ENCODE data around the gene LSM14B.

- TF ChIP-seq EZH2 (IDR thresholded peaks at IDR 0.05; ENCODE audit: borderline replicate concordance, low read length): no peak
- no peak for TF ChIP-seq CTCF (IDR thresholded peaks at IDR 0.05; ENCODE audit: low read length)
Observed at GRCh38 chr20:62160253-62160652, 38.0 kb downstream of the LSM14B start.

Measured in OCI-LY1 (cell line).